GM10847 (cell line): ENCODE measurements around the gene PRR5.

Source experiments
- POLR2A ChIP-seq: IDR thresholded peaks from 2 replicates; pipeline ENCODE4 v1.6.1; 2011; ENCODE audit not compliant: insufficient read length; ENCODE audit errors: extremely low read depth

The PRR5 gene

GRCh38 chr22:44745853-44746789, 44.1 kb downstream of the PRR5 start:
- no peak for TF ChIP-seq POLR2A

GRCh38 chr22:44748524-44748923, 46.5 kb downstream of the PRR5 start:
- TF ChIP-seq POLR2A, result no peak

DNA sequence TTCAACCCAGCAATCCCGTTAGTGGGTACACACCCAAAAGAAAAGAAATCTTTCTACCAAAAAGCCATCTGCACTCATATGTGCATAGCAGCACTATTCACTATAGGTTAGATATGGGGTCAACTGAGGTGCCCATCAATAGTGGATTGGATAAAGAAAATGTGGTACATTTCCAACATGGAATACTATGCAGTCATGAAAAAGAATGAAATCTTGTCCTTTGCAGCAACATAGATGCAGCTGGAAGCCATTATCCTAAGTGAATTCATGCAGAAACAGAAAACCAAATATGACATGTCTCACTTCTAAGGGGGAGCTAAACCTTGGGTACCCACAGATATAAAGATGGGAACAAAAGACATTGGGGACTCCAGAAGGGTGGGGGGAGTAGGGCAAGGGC, 48.5 kb downstream of the PRR5 start:
- TF ChIP-seq POLR2A, result no peak

- TF ChIP-seq POLR2A, result no peak
Observed at GRCh38 chr22:44752285-44753188, 50.5 kb downstream of the PRR5 start, which contains the start of gene ARHGAP8. Gene ARHGAP8, plus strand, starts transcription at chr22:44752575. Its CDS starts 33,953 bp downstream, at chr22:44786528.

GRCh38 chr22:44753189-44754042, 51.4 kb downstream of the PRR5 start:
- no peak for TF ChIP-seq POLR2A

- no peak for TF ChIP-seq POLR2A
Observed at GRCh38 chr22:44754998-44755397, 53.0 kb downstream of the PRR5 start.

- no peak for TF ChIP-seq POLR2A
Observed at GRCh38 chr22:44755417-44755816, 53.4 kb downstream of the PRR5 start.

DNA sequence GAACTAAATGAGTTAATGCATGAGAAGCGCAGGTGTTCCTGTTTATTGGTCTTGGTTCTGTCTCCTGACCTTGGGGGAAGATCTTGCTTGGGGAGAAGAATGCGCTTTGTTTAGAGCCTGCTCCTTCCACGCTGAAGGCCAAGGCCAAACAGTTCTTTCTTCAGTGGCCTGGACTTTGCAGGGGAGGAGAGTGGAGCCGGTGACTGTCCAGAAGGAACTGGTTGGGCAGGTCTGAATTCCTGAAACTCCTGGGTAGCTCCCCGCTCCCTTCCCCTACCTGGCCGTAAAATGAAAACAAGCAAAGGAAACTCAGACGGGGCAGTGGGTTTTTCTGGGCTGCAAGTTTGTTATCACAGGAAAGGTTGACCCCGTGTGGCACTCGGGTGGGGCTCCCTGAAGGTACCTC, 54.0 kb downstream of the PRR5 start:
- no peak for TF ChIP-seq POLR2A

GRCh38 chr22:44758344-44758973, 56.5 kb downstream of the PRR5 start:
- no peak for TF ChIP-seq POLR2A

DNA sequence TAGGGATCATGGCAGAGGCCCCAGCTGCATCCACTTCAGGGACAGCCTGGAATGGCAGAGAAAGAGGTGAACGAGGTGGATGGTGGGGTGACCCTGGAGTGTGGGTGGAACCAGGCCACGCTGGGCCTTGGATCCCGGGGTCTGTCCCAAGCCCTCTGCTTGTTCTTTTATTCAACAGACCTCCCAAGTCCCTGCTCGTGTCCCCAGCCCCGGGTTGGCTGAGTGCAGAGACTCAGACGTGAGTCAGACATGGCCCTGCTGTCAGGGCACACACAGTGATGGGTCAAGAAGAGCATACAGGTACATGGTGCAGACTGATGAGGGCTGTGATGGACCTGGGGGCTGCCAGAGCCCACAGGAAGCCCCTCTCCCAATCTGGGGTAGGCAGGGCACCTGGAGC, 57.0 kb downstream of the PRR5 start:
- TF ChIP-seq POLR2A, result no peak

- TF ChIP-seq POLR2A, result no peak
Observed at GRCh38 chr22:44759430-44760310, 57.7 kb downstream of the PRR5 start.

- no peak for TF ChIP-seq POLR2A
Observed at GRCh38 chr22:44760476-44760875, 58.5 kb downstream of the PRR5 start.

DNA sequence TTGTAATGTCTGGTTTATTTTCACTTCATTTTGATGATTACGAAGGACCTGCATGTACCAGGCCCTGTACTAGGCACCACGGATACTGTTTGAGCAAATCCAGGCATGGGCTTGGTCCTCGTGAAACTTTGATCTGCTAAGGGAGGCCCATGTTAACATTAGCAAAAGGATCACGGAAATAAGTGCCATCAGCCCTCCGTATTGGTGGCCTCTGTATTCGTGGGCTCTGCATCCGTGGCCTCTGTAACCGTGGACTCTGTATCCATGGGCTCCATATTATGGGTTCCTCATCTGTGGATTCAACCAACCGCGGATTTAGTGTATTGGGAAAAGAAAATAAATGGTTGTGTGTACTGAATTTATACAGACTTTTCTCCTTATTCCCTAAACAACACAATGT, 59.0 kb downstream of the PRR5 start:
- no peak for TF ChIP-seq POLR2A
